GM21360 (cell line): ENCODE results near the gene SEMA6D.

Experiments
- ATAC-seq: cut with Tn5 transposase; IDR thresholded peaks from one replicate; pipeline ENCODE4 v1.9.1; 2021; ENCODE audit warnings: mild to moderate bottlenecking, moderate library complexity; ENCODE audit not compliant: unreplicated experiment

SEMA6D gene

GRCh38 chr15:47743385-47743784, 26.1 kb downstream of the SEMA6D start:
- no peak for ATAC-seq

- no peak for ATAC-seq
These were observed 26.6 kb downstream of the SEMA6D start for GRCh38 chr15:47743886-47744285.

GRCh38 chr15:47744496-47744895, 27.2 kb downstream of the SEMA6D start:
- no peak for ATAC-seq

- no peak for ATAC-seq
These were observed 27.7 kb downstream of the SEMA6D start for GRCh38 chr15:47744973-47745372.

- ATAC-seq = no peak
These were observed 29.2 kb downstream of the SEMA6D start for GRCh38 chr15:47746516-47746915.

- ATAC-seq = no peak
These were observed 32.9 kb downstream of the SEMA6D start for GRCh38 chr15:47750030-47750739.

- no peak for ATAC-seq
These were observed 33.5 kb downstream of the SEMA6D start for GRCh38 chr15:47750740-47751262.

GRCh38 chr15:47753591-47753990, 36.3 kb downstream of the SEMA6D start:
- no peak for ATAC-seq

- ATAC-seq = no peak
These were observed 37.0 kb downstream of the SEMA6D start for GRCh38 chr15:47754312-47754711.

- no peak for ATAC-seq
These were observed 38.6 kb downstream of the SEMA6D start for GRCh38 chr15:47755941-47756340.

- no peak for ATAC-seq
These were observed 39.6 kb downstream of the SEMA6D start for GRCh38 chr15:47756872-47757271.

- no peak for ATAC-seq
These were observed 40.0 kb downstream of the SEMA6D start for GRCh38 chr15:47757331-47757730.

GRCh38 chr15:47762621-47763020, 45.3 kb downstream of the SEMA6D start:
- ATAC-seq = no peak

- ATAC-seq = no peak
These were observed 47.4 kb downstream of the SEMA6D start for GRCh38 chr15:47764666-47765065.

GRCh38 chr15:47766406-47766805, 49.1 kb downstream of the SEMA6D start:
- ATAC-seq = no peak

- ATAC-seq = no peak
These were observed 49.7 kb downstream of the SEMA6D start for GRCh38 chr15:47767035-47767434.

- ATAC-seq = no peak
These were observed 51.4 kb downstream of the SEMA6D start for GRCh38 chr15:47768735-47769134.

- ATAC-seq = no peak
These were observed 51.9 kb downstream of the SEMA6D start for GRCh38 chr15:47769166-47769565.

GRCh38 chr15:47773143-47773542, 55.8 kb downstream of the SEMA6D start:
- ATAC-seq = no peak

- ATAC-seq = no peak
These were observed 61.0 kb downstream of the SEMA6D start for GRCh38 chr15:47778263-47778770.

GRCh38 chr15:47780971-47781370, 63.7 kb downstream of the SEMA6D start:
- ATAC-seq = no peak

GRCh38 chr15:47781527-47781926, 64.2 kb downstream of the SEMA6D start:
- no peak for ATAC-seq

GRCh38 chr15:47784820-47785219, 67.5 kb downstream of the SEMA6D start:
- ATAC-seq = no peak
